GM18507 (cell line): ENCODE data around the gene ZBTB8B.
"Not testable (repeated sequence)": the region's sequence is repeated elsewhere in the genome, so short reads cannot be mapped to it uniquely, and the experiment has no call there.

Experiments
- DNase-seq: peaks from one replicate; pipeline ENCODE4 v3.0.0; 2011; ENCODE audit warnings: low read depth; ENCODE audit not compliant: insufficient read length; ENCODE audit errors: extremely low spot score
- FAIRE-seq: peaks from 2 replicates; lab custom pipeline; 2011; peaks lifted over from hg19 to GRCh38; lab: Jason Lieb, UNC

Gene ZBTB8B

GRCh38 chr1:32466761-32467160 lies 1.9 kb downstream of the ZBTB8B start:
- no peak for FAIRE-seq
- no peak for DNase-seq

- DNase-seq (no peak), FAIRE-seq (no peak)
Observed at GRCh38 chr1:32468791-32469190, 3.9 kb downstream of the ZBTB8B start.

- FAIRE-seq: no peak
- DNase-seq: no peak
Observed at GRCh38 chr1:32470431-32470830, 5.6 kb downstream of the ZBTB8B start.

- DNase-seq (peak; percentile 32), FAIRE-seq (peak; percentile 52)
Observed at GRCh38 chr1:32470991-32471694, 6.3 kb downstream of the ZBTB8B start.

GRCh38 chr1:32471695-32472362 lies 7.0 kb downstream of the ZBTB8B start:
- DNase-seq: no peak
- FAIRE-seq: no peak

- not testable (repeated sequence) for DNase-seq, FAIRE-seq
Observed at GRCh38 chr1:32472966-32473365, 8.1 kb downstream of the ZBTB8B start.

- no peak for DNase-seq
- FAIRE-seq: no peak
Observed at GRCh38 chr1:32474954-32475353, 10.1 kb downstream of the ZBTB8B start.

- FAIRE-seq (no peak), DNase-seq (no peak)
Observed at GRCh38 chr1:32480003-32480402, 15.1 kb downstream of the ZBTB8B start.

GRCh38 chr1:32480761-32481160 lies 15.9 kb downstream of the ZBTB8B start:
- no peak for FAIRE-seq
- no peak for DNase-seq

GRCh38 chr1:32481788-32482187 lies 16.9 kb downstream of the ZBTB8B start:
- not testable (repeated sequence) for DNase-seq, FAIRE-seq

GRCh38 chr1:32485554-32486255 lies 20.8 kb downstream of the ZBTB8B start:
- no peak for FAIRE-seq

GRCh38 chr1:32486463-32487113 lies 21.7 kb downstream of the ZBTB8B start:
- FAIRE-seq (no peak), DNase-seq (no peak)

More at GRCh38 chr1:32485554-32486255, 20.8 kb downstream of the ZBTB8B start:
- DNase-seq: no peak

- FAIRE-seq: no peak
- no peak for DNase-seq
Observed at GRCh38 chr1:32487182-32487581, 22.3 kb downstream of the ZBTB8B start.

GRCh38 chr1:32489774-32490454 lies 25.0 kb downstream of the ZBTB8B start:
- FAIRE-seq (no peak), DNase-seq (no peak)

GRCh38 chr1:32491386-32491785 lies 26.5 kb downstream of the ZBTB8B start:
- no peak for DNase-seq
- FAIRE-seq: no peak

- DNase-seq (no peak), FAIRE-seq (no peak)
Observed at GRCh38 chr1:32494196-32494595, 29.3 kb downstream of the ZBTB8B start.

- FAIRE-seq (no peak), DNase-seq (no peak)
Observed at GRCh38 chr1:32494711-32495337, 30.0 kb downstream of the ZBTB8B start.

GRCh38 chr1:32496127-32496526 lies 31.3 kb downstream of the ZBTB8B start:
- DNase-seq: no peak
- no peak for FAIRE-seq

- no peak for DNase-seq
- no peak for FAIRE-seq
Observed at GRCh38 chr1:32498751-32499150, 33.9 kb downstream of the ZBTB8B start.
